ENCODE data around the gene TMEM167A.

DNA sequence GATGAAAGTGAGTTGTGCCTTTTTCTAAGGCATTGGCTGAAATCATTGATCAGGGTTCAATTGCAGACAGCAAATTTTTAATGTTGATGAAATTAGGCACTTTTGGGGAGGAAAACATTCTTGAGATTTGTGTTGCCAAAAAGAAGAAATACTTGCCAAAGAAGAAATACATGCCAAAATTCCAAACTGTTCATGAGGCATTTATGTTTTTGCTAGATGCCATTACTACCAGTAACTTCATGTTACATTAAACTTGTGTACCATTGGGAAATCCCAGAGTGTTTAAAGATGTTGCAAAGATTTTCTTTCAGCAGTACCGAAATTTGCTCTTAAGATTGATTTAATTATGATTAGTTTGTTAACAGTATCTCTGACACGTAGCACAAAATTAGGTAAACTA lies 7.1 kb upstream of the TMEM167A start:
- TF ChIP-seq, protein P1, sequence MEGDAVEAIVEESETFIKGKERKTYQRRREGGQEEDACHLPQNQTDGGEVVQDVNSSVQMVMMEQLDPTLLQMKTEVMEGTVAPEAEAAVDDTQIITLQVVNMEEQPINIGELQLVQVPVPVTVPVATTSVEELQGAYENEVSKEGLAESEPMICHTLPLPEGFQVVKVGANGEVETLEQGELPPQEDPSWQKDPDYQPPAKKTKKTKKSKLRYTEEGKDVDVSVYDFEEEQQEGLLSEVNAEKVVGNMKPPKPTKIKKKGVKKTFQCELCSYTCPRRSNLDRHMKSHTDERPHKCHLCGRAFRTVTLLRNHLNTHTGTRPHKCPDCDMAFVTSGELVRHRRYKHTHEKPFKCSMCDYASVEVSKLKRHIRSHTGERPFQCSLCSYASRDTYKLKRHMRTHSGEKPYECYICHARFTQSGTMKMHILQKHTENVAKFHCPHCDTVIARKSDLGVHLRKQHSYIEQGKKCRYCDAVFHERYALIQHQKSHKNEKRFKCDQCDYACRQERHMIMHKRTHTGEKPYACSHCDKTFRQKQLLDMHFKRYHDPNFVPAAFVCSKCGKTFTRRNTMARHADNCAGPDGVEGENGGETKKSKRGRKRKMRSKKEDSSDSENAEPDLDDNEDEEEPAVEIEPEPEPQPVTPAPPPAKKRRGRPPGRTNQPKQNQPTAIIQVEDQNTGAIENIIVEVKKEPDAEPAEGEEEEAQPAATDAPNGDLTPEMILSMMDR (IDR thresholded peaks at IDR 0.05) = no peak
- no peak for TF ChIP-seq POLR2A (IDR thresholded peaks at IDR 0.05)

Measured in right lobe of liver (tissue), 4 donors.